ENCODE results near the gene DNAI4. TPM values are rescaled to one million over a fixed set of nuclear protein-coding genes. Genes with fewer than 3 reads are reported as not detected.

Gene DNAI4
- total RNA-seq, 1 donor from 2014 or later, result 1.3 TPM

DNA sequence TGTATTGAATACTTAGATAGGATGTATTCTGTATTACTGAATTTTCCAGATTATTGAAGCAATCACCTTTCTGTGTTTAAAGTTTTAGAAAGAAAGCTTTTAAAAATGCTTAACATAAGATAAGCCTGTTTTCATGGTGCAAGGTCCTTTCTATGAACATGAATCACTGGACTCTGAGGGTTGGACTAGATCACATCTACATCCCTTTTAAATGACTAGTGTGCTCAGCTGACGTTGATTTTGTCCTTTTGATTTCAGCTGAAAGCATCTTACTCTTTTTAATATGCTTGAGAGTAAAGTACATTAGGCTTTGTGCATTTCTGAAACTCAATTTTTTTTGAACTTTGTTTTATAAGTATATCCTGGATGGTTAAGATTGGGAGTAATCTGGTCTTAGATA is 16.3 kb upstream of the DNAI4 start:
- TF ChIP-seq CTCF (IDR thresholded peaks at IDR 0.05; ENCODE audit: insufficient read depth, low read length, severe bottlenecking), result no peak
- H3K4me3 ChIP-seq (ENCODE audit: low read depth, low read length), result no peak overlapping the region
- DNase-seq (ENCODE audit: low read depth) (no peak), FAIRE-seq (no peak)
- H3K36me3 ChIP-seq (ENCODE audit: control insufficient read depth, insufficient read depth, low read length), result no peaks in the 10 kb centered on the region
- H3K27me3 ChIP-seq (ENCODE audit: control insufficient read depth, insufficient read depth, low read length), result no peaks in the 10 kb centered on the region

GRCh38 chr1:66938613-66939012 is 14.0 kb upstream of the DNAI4 start:
- TF ChIP-seq CTCF (IDR thresholded peaks at IDR 0.05; ENCODE audit: insufficient read depth, low read length, severe bottlenecking), result no peak
- Histone ChIP-seq H3K4me3 (ENCODE audit: low read depth, low read length) (no peak overlapping the region), H3K27me3 (ENCODE audit: control insufficient read depth, insufficient read depth, low read length) (no peaks in the 10 kb centered on the region), H3K36me3 (ENCODE audit: control insufficient read depth, insufficient read depth, low read length) (no peaks in the 10 kb centered on the region)
- DNase-seq (ENCODE audit: low read depth) (no peak), FAIRE-seq (no peak)

DNA sequence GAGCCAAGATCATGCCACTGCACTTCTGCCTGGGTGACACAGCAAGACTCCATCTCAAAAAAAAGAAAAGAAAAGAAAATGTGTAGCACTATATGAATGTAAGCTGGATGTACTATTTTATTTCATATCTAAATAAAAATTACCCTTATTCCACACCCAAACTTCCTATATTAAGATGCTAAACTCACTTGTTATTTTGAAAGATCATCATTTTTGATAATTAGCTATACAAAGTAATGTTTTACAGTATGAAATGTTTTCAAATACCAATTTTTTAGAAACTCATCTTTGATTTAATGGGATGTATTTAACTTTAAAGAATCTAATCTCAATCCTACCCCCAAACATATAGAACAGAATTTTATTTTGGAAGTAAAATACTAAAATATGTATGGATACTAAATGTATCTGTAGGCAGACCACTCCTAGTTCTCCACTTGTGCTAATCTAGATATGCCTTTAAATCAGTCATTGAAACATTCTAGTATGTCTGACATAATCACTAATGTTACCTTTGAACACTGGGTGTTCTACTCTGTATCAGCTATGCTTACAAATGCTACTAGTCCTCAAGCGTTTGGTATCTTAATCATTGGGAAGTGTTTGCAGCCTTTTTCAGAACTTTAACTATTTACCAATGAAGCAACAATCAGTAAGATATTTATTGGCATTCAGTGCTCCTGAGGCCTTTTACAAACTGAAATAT is 13.0 kb upstream of the DNAI4 start:
- FAIRE-seq, result no peak

GRCh38 chr1:66933887-66934700 is 9.4 kb upstream of the DNAI4 start:
- TF ChIP-seq CTCF (IDR thresholded peaks at IDR 0.05; ENCODE audit: insufficient read depth, low read length, severe bottlenecking), result no peak
- DNase-seq (ENCODE audit: low read depth) (peak; percentile 46), FAIRE-seq (no peak)
- Histone ChIP-seq H3K4me3 (ENCODE audit: low read depth, low read length) (peak overlapping the region; percentile 11), H3K36me3 (ENCODE audit: control insufficient read depth, insufficient read depth, low read length) (no peaks in the 10 kb centered on the region), H3K27me3 (ENCODE audit: control insufficient read depth, insufficient read depth, low read length) (no peaks in the 10 kb centered on the region)

More for the DNA sequence above, 13.0 kb upstream of the DNAI4 start:
- no peak overlapping the region for H3K4me3 ChIP-seq (ENCODE audit: low read depth, low read length)
- no peaks in the 10 kb centered on the region for H3K27me3 ChIP-seq (ENCODE audit: control insufficient read depth, insufficient read depth, low read length)
- no peak for DNase-seq (ENCODE audit: low read depth)
- no peaks in the 10 kb centered on the region for H3K36me3 ChIP-seq (ENCODE audit: control insufficient read depth, insufficient read depth, low read length)
- no peak for TF ChIP-seq CTCF (IDR thresholded peaks at IDR 0.05; ENCODE audit: insufficient read depth, low read length, severe bottlenecking)

DNA sequence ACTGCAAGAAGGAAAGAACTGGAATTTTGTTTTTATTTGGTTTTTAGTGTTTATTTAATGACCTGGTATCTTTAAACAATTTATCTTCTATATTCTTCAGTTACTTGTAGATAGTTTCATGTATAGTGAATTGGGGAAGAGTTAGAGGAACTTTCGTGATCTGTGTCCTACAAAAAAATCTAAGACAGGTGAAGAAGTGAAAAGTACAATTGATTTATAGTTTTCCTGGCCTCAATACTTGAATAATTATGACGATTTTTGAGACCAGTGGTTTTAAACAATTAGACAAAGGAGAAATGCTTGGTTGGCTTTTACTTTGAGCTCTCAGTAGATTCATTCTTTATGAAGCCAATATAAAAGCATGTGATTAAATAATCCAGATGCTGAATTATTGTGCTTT is 7.6 kb upstream of the DNAI4 start:
- no peaks in the 10 kb centered on the region for H3K27me3 ChIP-seq (ENCODE audit: control insufficient read depth, insufficient read depth, low read length)
- no peak overlapping the region for H3K4me3 ChIP-seq (ENCODE audit: low read depth, low read length)
- FAIRE-seq, result no peak
- no peak for TF ChIP-seq CTCF (IDR thresholded peaks at IDR 0.05; ENCODE audit: insufficient read depth, low read length, severe bottlenecking)
- H3K36me3 ChIP-seq (ENCODE audit: control insufficient read depth, insufficient read depth, low read length), result no peaks in the 10 kb centered on the region
- DNase-seq (ENCODE audit: low read depth), result no peak

Measured in bronchial epithelial cell (primary cell).